Spinal cord (tissue), 10 donors: Measurements from ENCODE around the gene CTNNA2. TPM values are rescaled to one million over a fixed set of nuclear protein-coding genes. Genes with fewer than 3 reads are reported as not detected.

Experiments used
- DNase-seq, 6 donors: peaks; one replicate each; pipeline versions ENCODE4 v3.0.0 to v3.0.0-alpha.2; 2013 to 2015; ENCODE audit warnings: low spot score in 6 of 6, low read depth in 4 of 6
- H3K27ac ChIP-seq: one replicate; pipeline ENCODE4 v1.5.1; 2013; ENCODE audit warnings: low read depth, low read length, control low read depth
- H3K27me3 ChIP-seq: one replicate; pipeline ENCODE4 v1.6.1; 2013; ENCODE audit warnings: low read length; ENCODE audit not compliant: control insufficient read depth, insufficient read depth
- H3K36me3 ChIP-seq: one replicate; pipeline ENCODE4 v1.6.1; 2013; ENCODE audit warnings: low read length; ENCODE audit not compliant: control insufficient read depth, insufficient read depth
- H3K4me1 ChIP-seq: one replicate; pipeline ENCODE4 v1.6.1; 2013; ENCODE audit warnings: low read length; ENCODE audit not compliant: control insufficient read depth, insufficient read depth
- H3K4me3 ChIP-seq: one replicate; pipeline ENCODE4 v1.5.1; 2013; ENCODE audit warnings: low read depth, low read length, control low read depth
- H3K9me3 ChIP-seq: one replicate; pipeline ENCODE4 v1.6.1; 2013; ENCODE audit warnings: low read length; ENCODE audit not compliant: control insufficient read depth, insufficient read depth
- WGBS: methylation state at CpG from one replicate; pipeline ENCODE4 v1.1.5; 2013; ENCODE audit warnings: missing lambda C conversion rate; ENCODE audit not compliant: insufficient coverage; 5-methylcytosine and 5-hydroxymethylcytosine counted together
- polyA plus RNA-seq, 2 donors: library from polyadenylated mRNA; unstranded; fragments of 120-200 nt; gene quantifications; one replicate each; pipeline ENCODE4 v1.2.1, GENCODE V29; 2013; ENCODE audit not compliant: insufficient read length in 2 of 2
- total RNA-seq, 2 donors: library from RNA; depleted of rRNA in 1 of 2; stranded (reverse); fragments of 120-200 nt in 1 of 2; fragments of >200 nt in 1 of 2; gene quantifications; one replicate each; pipeline versions ENCODE4 v1.2.3 to v1.2.4, GENCODE V29; 2013 to 2014
- donor health status: healthy.

Gene CTNNA2
- total and polyA plus RNA-seq, 4 donors = 42.4 to 117 (median 84.7) TPM

DNA sequence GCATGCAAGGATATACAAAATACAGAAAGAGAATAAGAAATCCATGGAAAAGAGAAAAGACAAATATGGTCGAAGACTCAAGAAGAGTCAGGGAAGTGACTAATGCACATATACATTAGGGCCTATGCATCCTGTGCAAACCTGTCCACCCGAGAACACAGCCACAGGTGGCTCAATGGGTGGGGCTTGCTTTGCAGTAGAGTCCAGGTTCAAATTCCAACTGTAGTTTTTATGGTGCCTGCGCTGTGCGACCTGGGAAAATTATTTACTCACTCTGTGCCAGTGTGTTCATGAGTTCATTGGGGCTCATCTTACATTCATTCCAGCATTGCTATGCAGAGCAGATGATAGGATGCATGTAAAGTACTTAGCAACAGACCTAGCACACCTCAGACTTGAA lies 244.7 kb downstream of the CTNNA2 start:
- WGBS = 100% methylated on average over 2 of the region's 4 CpGs
- H3K9me3 ChIP-seq = no peaks in the 10 kb centered on the region
- no peak for DNase-seq
- H3K27ac ChIP-seq = no peak overlapping the region
- H3K27me3 ChIP-seq = no peaks in the 10 kb centered on the region
- no peaks in the 10 kb centered on the region for H3K36me3 ChIP-seq
- no peaks in the 10 kb centered on the region for H3K4me1 ChIP-seq
- no peak overlapping the region for H3K4me3 ChIP-seq

GRCh38 chr2:79758042-79758441 lies 245.2 kb downstream of the CTNNA2 start:
- H3K27ac ChIP-seq = no peak overlapping the region
- H3K4me1 ChIP-seq = no peaks in the 10 kb centered on the region
- no CpG with 5 or more reads among the region's 5 CpGs for WGBS
- H3K27me3 ChIP-seq = no peaks in the 10 kb centered on the region
- DNase-seq = no peak
- H3K4me3 ChIP-seq = no peak overlapping the region
- no peaks in the 10 kb centered on the region for H3K36me3 ChIP-seq
- no peaks in the 10 kb centered on the region for H3K9me3 ChIP-seq

DNA sequence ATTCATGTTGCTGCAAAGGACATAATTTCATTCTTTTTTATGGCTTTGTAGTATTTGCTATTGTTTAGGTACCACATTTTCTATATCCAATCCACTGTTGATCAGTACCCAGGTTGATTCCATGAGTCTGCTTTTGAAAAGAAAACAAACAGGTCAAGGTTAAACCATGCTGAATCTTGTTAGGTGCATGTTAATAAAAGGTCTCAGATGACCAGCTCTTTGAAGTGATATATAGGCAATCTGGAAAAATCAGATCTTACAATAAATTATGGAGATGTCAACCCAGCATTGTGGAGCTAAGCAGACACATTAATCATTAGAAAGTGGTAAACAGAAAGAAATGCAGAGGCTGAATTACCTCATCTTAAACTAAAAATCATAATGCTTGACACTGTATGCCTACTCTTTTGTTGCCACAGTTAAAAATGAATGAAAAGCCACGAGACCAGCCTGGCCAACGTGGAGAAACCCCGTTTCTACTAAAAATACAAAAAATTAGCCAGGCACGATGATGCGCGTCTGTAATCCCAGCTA lies 246.0 kb downstream of the CTNNA2 start:
- no peak overlapping the region for H3K4me3 ChIP-seq
- 83% methylated on average over 2 of the region's 6 CpGs for WGBS
- no peak overlapping the region for H3K27ac ChIP-seq
- no peaks in the 10 kb centered on the region for H3K4me1 ChIP-seq
- no peaks in the 10 kb centered on the region for H3K9me3 ChIP-seq
- H3K36me3 ChIP-seq = no peaks in the 10 kb centered on the region
- H3K27me3 ChIP-seq = no peaks in the 10 kb centered on the region
- no peak for DNase-seq

DNA sequence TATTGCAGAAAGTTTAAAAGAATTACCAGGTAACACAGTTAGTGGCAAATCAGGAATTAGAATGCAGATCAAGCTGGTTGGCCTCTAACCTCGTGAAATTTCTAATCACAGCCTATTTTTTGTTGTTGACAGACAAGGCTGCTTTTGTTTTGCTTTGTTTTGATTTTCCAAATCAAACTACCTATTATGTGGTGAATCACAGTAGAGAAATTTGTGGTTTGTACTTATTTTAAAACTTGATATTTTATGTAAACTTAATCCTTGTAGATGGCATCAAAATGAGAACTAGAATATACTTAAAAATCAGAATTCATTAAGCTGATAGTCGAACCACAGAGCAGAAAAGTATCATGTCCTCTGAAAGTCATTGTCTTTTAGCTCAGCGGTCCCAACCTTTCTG lies 258.1 kb downstream of the CTNNA2 start:
- WGBS = no CpG with 5 or more reads among the region's 3 CpGs
- Histone ChIP-seq H3K9me3 (no peaks in the 10 kb centered on the region), H3K4me3 (no peak overlapping the region), H3K4me1 (no peaks in the 10 kb centered on the region), H3K36me3 (no peaks in the 10 kb centered on the region), H3K27me3 (no peaks in the 10 kb centered on the region), H3K27ac (no peak overlapping the region)
- no peak for DNase-seq

DNA sequence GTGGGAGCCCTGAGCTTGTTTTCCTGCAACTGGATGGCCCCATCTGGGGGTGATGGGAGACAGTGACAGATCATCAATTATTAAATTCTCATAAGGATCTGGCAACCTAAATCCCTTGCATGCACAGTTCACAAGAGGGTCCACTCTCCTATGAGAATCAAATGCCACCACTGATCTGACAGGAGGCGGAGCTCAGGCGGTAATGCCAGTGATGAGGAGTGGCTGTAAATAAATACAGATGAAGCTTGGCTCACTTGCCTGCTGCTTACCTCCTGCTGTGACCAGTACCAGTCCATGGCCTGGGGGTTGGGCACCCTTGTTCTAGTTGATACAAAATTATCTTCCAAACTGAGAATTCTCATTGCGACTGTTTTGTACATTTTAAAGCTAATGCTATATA lies 258.6 kb downstream of the CTNNA2 start:
- WGBS = no CpG with 5 or more reads among the region's 3 CpGs
- H3K27ac ChIP-seq = no peak overlapping the region
- no peaks in the 10 kb centered on the region for H3K27me3 ChIP-seq
- H3K4me1 ChIP-seq = no peaks in the 10 kb centered on the region
- no peak for DNase-seq
- H3K4me3 ChIP-seq = no peak overlapping the region
- no peaks in the 10 kb centered on the region for H3K36me3 ChIP-seq
- H3K9me3 ChIP-seq = no peaks in the 10 kb centered on the region

GRCh38 chr2:79774016-79774415 lies 261.2 kb downstream of the CTNNA2 start:
- H3K27me3 ChIP-seq = no peaks in the 10 kb centered on the region
- no peak for DNase-seq
- no peak overlapping the region for H3K27ac ChIP-seq
- 100% methylated on average over 1 of the region's 2 CpGs for WGBS
- H3K4me3 ChIP-seq = no peak overlapping the region
- H3K9me3 ChIP-seq = no peaks in the 10 kb centered on the region
- H3K36me3 ChIP-seq = no peaks in the 10 kb centered on the region
- no peaks in the 10 kb centered on the region for H3K4me1 ChIP-seq

DNA sequence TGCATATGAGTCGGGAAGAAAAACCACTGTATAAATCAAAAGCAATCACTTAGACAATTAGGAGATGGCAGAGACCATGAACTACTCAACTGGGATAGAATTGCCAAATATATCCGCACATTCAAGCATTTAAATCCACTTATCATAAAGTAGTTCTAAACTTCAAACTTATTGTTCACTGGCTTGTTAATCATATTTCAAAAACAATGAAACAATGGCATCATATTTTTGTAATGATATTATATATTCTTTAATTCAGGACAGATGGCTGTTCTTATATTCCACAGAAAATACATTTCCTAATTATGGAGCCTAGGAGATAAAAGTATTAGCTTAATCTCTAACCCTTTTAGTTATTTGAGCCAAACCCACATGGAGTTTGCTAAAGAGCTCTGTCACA lies 263.6 kb downstream of the CTNNA2 start:
- Histone ChIP-seq H3K27me3 (no peaks in the 10 kb centered on the region), H3K27ac (no peak overlapping the region), H3K4me3 (no peak overlapping the region), H3K4me1 (no peaks in the 10 kb centered on the region), H3K9me3 (no peaks in the 10 kb centered on the region), H3K36me3 (no peaks in the 10 kb centered on the region)
- no CpG with 5 or more reads among the region's 2 CpGs for WGBS
- DNase-seq = no peak

GRCh38 chr2:79780781-79781180 lies 267.9 kb downstream of the CTNNA2 start:
- no peaks in the 10 kb centered on the region for H3K9me3 ChIP-seq
- H3K27me3 ChIP-seq = no peaks in the 10 kb centered on the region
- H3K27ac ChIP-seq = no peak overlapping the region
- no peak overlapping the region for H3K4me3 ChIP-seq
- DNase-seq = no peak
- WGBS = no CpG with 5 or more reads among the region's 1 CpG
- H3K36me3 ChIP-seq = no peaks in the 10 kb centered on the region
- H3K4me1 ChIP-seq = no peaks in the 10 kb centered on the region

- WGBS = 42% methylated on average over 2 of the region's 4 CpGs
- Histone ChIP-seq H3K9me3 (no peaks in the 10 kb centered on the region), H3K27ac (no peak overlapping the region)
These were observed 270.0 kb downstream of the CTNNA2 start for GRCh38 chr2:79782576-79783452.

More at GRCh38 chr2:79782576-79783452, 270.0 kb downstream of the CTNNA2 start:
- Histone ChIP-seq H3K4me1 (no peaks in the 10 kb centered on the region), H3K36me3 (no peaks in the 10 kb centered on the region), H3K27me3 (no peaks in the 10 kb centered on the region), H3K4me3 (no peak overlapping the region)
- no peak for DNase-seq
